HK-2 (cell line): ENCODE results near the gene KLHL6.
"Not testable (repeated sequence)": the region's sequence is repeated elsewhere in the genome, so short reads cannot be mapped to it uniquely, and the experiment has no call there.

Experiments
- DNase-seq: peaks from one replicate; pipeline ENCODE4 v3.0.0-alpha.2; 2018; ENCODE audit not compliant: unreplicated experiment

The KLHL6 gene

DNA sequence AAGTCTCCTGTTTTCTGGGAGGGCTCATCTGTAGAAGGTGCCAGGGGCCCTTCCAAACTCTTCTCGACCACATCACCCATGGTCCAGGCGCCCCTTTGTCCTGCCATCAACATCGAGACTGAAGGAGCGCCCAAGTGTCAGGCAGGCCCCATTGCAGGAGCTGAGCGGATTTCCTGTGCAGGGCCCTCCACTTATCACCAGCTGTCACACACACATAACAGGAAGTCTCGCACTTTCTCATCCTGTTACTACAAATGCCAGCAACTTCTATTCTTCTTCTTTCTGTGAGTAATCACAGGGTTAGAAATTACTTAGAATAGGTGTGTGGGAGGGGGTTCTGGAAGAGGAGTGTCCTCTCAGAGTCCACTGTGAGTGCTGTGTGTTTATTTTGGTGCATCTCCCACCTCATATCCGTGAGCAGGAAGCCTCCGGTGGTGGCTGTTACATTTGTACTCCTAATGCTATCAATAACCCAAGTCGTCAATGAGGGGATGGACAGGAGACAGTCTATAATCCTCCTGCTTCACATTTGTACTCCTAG is at the start of gene KLHL6:
KLHL6 (minus strand) TSS at position 166 of the 541 bp plus-strand sequence; CDS start at position 113, 53 bp downstream.
- no peak for DNase-seq

- no peak for DNase-seq
Measured at GRCh38 chr3:183597959-183598358, 42.5 kb upstream of the KLHL6 start.

DNA sequence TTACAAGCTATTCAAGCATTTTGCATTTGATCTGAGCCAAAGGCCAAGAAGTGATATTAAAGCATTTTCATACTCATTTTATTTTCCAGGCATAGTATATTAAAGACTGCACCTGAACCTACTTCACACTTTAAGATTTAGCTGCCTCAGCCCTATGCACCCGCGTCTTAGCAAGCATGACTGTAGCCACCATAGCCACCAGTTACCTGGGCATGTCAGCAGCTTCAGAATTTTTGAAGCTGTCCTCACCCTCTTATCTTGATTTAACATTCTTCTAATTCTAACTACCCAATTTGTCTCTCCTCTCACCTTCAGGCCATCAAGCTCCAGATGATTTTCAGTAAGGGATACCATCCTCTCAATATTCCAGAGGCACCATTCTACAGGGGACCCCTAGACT is 39.1 kb upstream of the KLHL6 start:
- no peak for DNase-seq

GRCh38 chr3:183592821-183593220 is 37.3 kb upstream of the KLHL6 start:
- DNase-seq, result no peak

DNA sequence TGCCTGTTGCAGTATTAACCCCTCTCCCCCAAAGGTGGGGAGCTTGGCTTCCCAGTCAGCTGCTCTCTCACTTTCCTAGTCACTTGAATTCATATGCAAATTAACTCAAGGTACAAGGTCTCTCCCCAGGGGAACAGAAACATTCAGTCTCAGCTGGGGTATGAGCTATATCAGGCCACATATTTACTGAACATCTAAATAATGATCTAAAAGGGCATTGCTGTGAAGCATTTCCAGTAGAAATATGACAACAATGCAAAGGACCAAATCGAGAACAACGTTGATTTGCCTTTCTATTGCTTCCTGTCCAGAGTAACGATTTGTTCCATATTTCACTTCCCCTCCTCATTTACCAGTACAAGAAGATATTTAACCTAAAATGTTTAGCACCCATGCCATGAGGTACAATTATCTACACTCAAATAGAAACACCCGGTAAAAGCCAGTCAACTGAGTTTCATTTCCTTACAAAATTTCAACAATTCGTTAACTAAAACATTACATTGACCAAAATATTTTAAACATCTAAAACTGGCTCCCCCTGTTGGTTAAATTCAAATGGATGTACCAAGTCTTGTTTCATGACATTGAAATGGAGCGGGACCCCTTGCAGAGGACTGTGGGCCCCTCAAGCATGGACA is 36.5 kb upstream of the KLHL6 start:
- no peak for DNase-seq

DNA sequence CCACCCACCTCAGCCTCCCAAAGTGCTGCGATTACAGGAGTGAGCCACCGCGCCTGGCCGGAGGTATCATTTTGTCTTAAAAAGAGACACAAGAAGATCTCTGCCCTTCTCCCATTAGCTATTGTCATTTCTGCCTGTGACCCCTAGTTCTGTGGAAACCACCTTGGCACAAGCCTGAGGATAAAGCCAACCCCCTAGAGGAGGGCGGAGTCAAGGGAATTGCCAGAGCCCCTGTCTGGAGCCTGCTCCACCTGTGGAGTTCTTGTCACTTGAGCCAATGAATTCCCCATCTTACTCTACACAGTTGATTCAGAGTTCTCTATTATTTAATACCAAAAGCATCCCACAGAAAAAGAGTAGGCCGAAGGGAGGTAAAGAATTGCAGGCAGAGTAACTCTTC is 34.9 kb upstream of the KLHL6 start:
- no peak for DNase-seq

- no peak for DNase-seq
Measured at GRCh38 chr3:183587336-183587735, 31.8 kb upstream of the KLHL6 start.

GRCh38 chr3:183586477-183586876 is 31.0 kb upstream of the KLHL6 start:
- DNase-seq, result no peak

DNA sequence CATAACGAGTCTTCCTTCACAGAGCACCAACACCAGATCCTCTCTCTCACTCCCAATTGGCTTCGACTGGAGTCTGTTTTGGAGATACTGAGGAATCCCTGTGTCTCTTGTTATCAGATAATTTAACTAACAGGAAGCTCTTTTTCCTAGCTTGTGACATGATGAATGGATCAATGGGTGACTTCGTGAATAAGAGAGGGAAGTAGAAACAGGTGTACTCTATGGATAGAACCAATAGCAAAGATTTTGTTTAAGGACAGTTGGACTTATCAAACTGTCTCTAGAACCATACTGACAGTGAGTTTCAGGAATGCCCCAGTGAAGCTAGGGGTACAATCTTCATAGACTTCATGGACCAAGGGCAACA is 29.4 kb upstream of the KLHL6 start:
- no peak for DNase-seq

- DNase-seq, result no peak
Measured at GRCh38 chr3:183584246-183584913, 28.9 kb upstream of the KLHL6 start.

DNA sequence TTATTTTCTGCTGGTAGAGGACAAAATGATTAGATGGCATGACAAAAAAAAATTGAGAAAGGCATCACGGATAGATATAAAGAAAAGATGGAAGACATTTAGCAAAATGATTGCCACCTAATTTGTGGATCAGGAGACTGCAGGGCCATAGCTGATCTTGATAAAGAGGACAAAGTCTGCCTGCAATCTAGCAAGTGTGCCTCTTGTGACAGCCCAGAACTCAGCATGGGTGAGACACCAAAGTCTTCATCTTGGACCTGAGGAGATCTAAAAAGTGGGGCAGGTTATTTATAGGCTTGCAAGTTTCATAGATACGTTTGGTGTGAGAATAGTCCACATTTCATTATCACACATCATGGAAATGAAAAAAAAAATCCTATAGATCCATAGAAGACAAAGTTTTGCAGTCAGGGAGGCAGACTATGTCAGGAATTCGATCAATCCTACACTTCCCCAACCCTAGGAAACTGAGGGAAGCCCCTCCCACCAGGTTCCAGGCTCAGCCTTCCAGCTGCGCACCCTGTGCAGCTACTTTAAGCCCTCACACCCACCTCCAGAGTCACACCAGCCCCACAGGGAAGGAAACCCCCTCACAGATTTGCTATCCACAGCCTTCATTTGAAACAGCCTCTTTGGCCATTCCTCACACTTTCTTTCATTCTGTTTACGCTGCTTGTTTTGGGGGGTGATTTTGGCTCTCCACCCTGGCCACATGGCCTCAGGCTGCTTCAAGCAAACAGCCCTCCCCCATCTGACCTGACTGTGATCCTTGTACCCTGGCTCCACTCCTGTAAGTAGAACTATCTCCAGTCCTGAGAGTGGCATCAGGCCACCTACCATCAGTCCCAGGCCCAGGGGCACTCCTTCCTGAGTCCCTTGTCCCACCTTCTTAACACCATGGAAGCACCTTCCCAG is 28.1 kb upstream of the KLHL6 start:
- no peak for DNase-seq

DNA sequence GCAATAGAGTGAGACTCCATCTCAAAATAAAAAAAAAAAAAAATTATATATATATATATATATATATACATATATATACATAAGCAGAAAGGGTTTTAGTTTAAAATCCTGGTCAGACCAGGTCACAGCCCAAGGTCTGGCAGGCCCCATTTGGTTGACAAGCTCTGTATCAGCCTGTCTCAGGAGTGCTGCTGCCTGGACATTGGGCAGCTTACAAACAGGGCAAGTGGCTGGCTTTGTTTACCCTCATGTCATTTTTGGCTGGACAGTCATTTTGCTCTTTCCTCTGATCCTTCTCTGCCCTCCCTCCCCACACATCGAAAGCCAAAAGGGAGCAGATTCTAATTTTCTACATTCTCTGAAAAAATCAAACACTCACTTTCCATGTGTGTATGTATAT is 26.7 kb upstream of the KLHL6 start:
- no peak for DNase-seq

- DNase-seq, result no peak
Measured at GRCh38 chr3:183581496-183582155, 26.1 kb upstream of the KLHL6 start.

GRCh38 chr3:183579967-183580900 is 24.7 kb upstream of the KLHL6 start:
- DNase-seq, result no peak

GRCh38 chr3:183578179-183578578 is 22.7 kb upstream of the KLHL6 start:
- DNase-seq, result no peak

- DNase-seq, result no peak
Measured at GRCh38 chr3:183577346-183577745, 21.8 kb upstream of the KLHL6 start.

GRCh38 chr3:183576487-183577107 is 21.1 kb upstream of the KLHL6 start:
- no peak for DNase-seq

GRCh38 chr3:183572935-183573334 is 17.4 kb upstream of the KLHL6 start:
- no peak for DNase-seq

DNA sequence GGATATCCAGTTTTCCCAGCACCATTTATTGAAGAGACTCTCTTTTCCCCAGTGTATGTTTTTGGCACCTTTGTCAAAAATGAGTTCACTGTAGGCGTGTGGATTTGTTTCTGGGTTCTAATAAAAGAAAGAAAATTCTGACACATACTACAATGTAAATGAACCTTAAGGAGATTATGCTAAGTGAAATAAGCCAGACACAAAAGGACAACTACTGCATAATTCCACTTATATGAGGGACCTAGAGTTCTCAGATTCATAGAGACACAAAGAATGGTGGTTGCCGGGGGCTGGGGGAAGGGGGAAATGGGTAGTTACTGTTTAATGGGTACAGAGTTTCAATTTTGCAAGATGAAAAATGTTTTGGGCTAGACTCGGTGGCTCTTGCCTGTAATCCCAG is 14.7 kb upstream of the KLHL6 start:
- DNase-seq, result not testable (repeated sequence)

- DNase-seq, result no peak
Measured at GRCh38 chr3:183566880-183567279, 11.4 kb upstream of the KLHL6 start.
